ENCODE data around the gene C1QL1. TPM values are rescaled to one million over a fixed set of nuclear protein-coding genes. Genes with fewer than 3 reads are reported as not detected.

The C1QL1 gene
- total RNA-seq, 1 donor from 2014 or later, result 37.0 TPM

DNA sequence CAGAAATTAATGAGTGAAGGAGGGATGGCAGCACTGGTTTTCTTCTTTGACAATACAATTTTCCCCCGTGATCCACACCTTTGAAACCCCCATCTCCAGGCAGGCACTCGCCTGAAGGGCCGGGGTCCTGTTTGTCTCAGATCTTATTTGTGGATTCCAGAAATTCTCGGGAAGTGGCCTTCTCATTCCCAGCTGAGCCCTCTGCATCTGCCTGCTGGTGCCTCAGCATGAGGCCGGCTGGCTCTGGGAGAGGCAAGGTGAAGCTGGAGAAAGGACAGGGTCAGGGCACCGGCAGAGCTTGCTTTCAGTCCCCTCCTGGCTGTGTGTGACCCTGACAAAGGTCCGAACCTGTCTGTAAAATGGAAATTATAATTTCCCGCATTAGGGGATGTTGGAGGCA lies 35.8 kb upstream of the C1QL1 start:
- Mint-ChIP-seq H3K4me1 (ENCODE audit: low read depth) (peaks cover 30% of the 10 kb centered on the region), H3K36me3 (ENCODE audit: insufficient read depth) (no peaks in the 10 kb centered on the region), H3K27ac (no peak overlapping the region), H3K27me3 (peaks cover 21% of the 10 kb centered on the region), H3K9me3 (ENCODE audit: low read depth) (peaks cover 8% of the 10 kb centered on the region), H3K4me3 (ENCODE audit: low read depth) (no peak overlapping the region)
- DNase-seq (ENCODE audit: low spot score, unreplicated experiment), result no peak
- TF ChIP-seq, protein P1, sequence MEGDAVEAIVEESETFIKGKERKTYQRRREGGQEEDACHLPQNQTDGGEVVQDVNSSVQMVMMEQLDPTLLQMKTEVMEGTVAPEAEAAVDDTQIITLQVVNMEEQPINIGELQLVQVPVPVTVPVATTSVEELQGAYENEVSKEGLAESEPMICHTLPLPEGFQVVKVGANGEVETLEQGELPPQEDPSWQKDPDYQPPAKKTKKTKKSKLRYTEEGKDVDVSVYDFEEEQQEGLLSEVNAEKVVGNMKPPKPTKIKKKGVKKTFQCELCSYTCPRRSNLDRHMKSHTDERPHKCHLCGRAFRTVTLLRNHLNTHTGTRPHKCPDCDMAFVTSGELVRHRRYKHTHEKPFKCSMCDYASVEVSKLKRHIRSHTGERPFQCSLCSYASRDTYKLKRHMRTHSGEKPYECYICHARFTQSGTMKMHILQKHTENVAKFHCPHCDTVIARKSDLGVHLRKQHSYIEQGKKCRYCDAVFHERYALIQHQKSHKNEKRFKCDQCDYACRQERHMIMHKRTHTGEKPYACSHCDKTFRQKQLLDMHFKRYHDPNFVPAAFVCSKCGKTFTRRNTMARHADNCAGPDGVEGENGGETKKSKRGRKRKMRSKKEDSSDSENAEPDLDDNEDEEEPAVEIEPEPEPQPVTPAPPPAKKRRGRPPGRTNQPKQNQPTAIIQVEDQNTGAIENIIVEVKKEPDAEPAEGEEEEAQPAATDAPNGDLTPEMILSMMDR (IDR thresholded peaks at IDR 0.05; ENCODE audit: unreplicated experiment), result no peak

DNA sequence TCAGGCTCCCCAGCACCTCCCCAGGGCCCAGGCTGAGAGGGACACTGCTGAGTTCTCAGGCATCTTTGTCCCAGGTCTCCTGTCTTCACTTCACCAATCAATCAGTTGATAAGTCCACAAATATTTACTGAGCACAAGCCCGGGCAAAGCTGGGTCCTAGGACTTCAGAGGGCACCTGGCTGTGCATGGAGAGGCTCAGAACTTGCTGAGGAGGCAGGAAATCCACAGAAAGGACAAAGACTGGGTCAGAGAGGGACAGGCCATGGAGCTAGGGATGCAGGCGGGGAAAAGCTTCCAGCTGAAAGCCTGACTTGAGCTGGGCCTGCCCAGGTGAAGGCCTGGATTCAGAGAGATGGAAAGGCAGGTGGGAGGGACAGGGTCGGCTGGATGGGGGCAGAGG lies 33.2 kb upstream of the C1QL1 start:
- Mint-ChIP-seq H3K4me3 (ENCODE audit: low read depth) (peak overlapping the region; percentile 16), H3K4me1 (ENCODE audit: low read depth) (peaks cover 31% of the 10 kb centered on the region), H3K36me3 (ENCODE audit: insufficient read depth) (no peaks in the 10 kb centered on the region), H3K27me3 (peaks cover 18% of the 10 kb centered on the region), H3K9me3 (ENCODE audit: low read depth) (peaks cover 9% of the 10 kb centered on the region), H3K27ac (peak overlapping the region; percentile 80)
- TF ChIP-seq, protein P1 (IDR thresholded peaks at IDR 0.05; ENCODE audit: unreplicated experiment), result no peak
- no peak for DNase-seq (ENCODE audit: low spot score, unreplicated experiment)

DNA sequence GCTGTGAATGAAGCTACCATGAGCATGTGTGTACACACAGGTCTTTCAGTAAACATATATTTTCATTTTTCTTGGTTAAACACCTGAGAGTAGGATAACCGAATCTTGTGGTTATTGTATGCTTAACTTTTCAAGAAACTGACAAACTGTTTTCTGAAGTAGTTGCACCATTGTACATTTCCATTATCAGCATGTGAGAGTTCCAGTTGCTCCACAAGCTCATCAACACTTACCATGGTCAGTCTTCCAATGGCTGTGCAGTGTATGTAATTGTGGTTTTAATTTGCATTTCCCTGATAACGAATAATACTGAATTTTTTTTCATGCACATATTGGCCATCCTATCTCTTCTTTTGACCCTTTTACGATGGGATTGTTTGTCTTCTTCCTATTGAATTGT lies 31.3 kb upstream of the C1QL1 start:
- TF ChIP-seq, protein P1 (IDR thresholded peaks at IDR 0.05; ENCODE audit: unreplicated experiment), result no peak
- H3K36me3 Mint-ChIP-seq (ENCODE audit: insufficient read depth), result no peaks in the 10 kb centered on the region
- peaks cover 9% of the 10 kb centered on the region for H3K9me3 Mint-ChIP-seq (ENCODE audit: low read depth)
- no peak overlapping the region for H3K4me3 Mint-ChIP-seq (ENCODE audit: low read depth)
- peaks cover 27% of the 10 kb centered on the region for H3K27me3 Mint-ChIP-seq
- no peak for DNase-seq (ENCODE audit: low spot score, unreplicated experiment)
- no peak overlapping the region for H3K27ac Mint-ChIP-seq
- H3K4me1 Mint-ChIP-seq (ENCODE audit: low read depth), result peaks cover 31% of the 10 kb centered on the region

DNA sequence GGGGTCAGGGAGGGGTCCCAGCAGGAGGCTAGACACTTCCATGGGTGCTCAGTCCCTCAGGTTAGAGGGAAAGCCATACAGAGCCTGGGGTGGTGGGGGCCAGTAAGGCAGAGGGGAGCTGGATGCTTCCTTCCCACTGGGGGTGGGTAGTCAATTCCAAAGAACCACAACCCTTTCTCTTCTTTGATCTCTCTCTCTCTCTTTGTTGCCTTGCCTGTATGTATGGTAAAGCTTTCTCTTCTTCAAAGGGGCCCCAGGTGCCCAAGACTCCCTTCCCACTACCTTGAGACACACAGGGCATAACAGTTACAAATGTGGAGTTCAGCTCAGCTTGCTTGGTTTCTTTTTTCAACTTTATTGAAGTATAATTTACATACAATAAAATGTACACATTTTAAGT lies 30.5 kb upstream of the C1QL1 start:
- Mint-ChIP-seq H3K4me3 (ENCODE audit: low read depth) (no peak overlapping the region), H3K4me1 (ENCODE audit: low read depth) (peaks cover 23% of the 10 kb centered on the region)
- TF ChIP-seq, protein P1 (IDR thresholded peaks at IDR 0.05; ENCODE audit: unreplicated experiment), result no peak

DNA sequence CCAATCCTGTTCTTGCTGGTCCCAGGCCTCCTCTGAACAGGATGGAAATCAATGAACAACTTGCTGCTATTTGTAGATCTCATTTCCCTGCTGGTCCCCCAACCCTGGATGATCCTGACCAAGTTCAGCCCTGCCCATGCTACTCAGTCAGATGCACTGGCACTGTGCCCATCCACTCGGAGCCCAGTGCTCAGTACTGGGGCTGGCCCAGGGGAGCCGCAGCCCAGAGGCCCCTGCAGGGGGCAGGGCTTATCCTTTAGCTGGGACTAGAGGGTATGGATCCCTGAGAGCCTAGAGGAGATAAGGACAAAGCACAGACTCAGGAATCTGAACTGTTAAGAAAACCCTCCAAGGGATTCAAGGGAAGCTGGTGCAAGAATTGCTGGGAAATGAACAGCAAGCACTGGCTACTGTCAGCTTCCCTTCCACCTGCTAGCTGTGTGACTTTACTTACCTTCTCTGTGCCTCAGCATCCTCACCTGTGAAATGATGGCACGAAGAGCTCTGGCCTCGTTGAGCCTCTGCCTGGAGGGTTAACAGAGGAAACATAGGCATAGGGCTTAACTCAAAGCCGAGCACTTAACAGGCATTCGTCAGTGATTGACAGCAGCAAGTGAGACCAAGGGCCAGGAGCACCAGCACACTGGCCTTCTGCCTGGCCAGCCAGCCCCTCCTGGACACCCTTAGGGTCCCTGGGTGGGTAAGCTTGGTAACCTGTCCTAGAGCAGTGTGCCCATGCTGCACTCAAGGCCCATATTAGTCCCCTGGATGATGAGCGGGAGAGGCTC lies 29.8 kb upstream of the C1QL1 start:
- peaks cover 20% of the 10 kb centered on the region for H3K4me1 Mint-ChIP-seq (ENCODE audit: low read depth)
- H3K36me3 Mint-ChIP-seq (ENCODE audit: insufficient read depth), result no peaks in the 10 kb centered on the region
- no peak for DNase-seq (ENCODE audit: low spot score, unreplicated experiment)
- H3K27ac Mint-ChIP-seq, result no peak overlapping the region
- H3K4me3 Mint-ChIP-seq (ENCODE audit: low read depth), result no peak overlapping the region
- H3K9me3 Mint-ChIP-seq (ENCODE audit: low read depth), result peaks cover 9% of the 10 kb centered on the region
- H3K27me3 Mint-ChIP-seq, result peaks cover 23% of the 10 kb centered on the region
- TF ChIP-seq, protein P1 (IDR thresholded peaks at IDR 0.05; ENCODE audit: unreplicated experiment), result no peak

More for the DNA sequence above, 30.5 kb upstream of the C1QL1 start:
- no peak for DNase-seq (ENCODE audit: low spot score, unreplicated experiment)
- H3K27ac Mint-ChIP-seq, result no peak overlapping the region
- H3K27me3 Mint-ChIP-seq, result peaks cover 27% of the 10 kb centered on the region
- H3K9me3 Mint-ChIP-seq (ENCODE audit: low read depth), result peaks cover 9% of the 10 kb centered on the region
- H3K36me3 Mint-ChIP-seq (ENCODE audit: insufficient read depth), result no peaks in the 10 kb centered on the region
